Vagina (tissue), 2 donors: Measurements from ENCODE around the gene PLEKHS1. TPM values are rescaled to one million over a fixed set of nuclear protein-coding genes. Genes with fewer than 3 reads are reported as not detected.
A peak's percentile ranks its signal among the peaks of the same experiment; 100 is the strongest.

Source experiments
- DNase-seq, 2 donors: peaks; one replicate each; pipeline ENCODE4 v3.0.0-alpha.2; 2017; ENCODE audit errors: extremely low spot score in 2 of 2
- H3K27ac ChIP-seq: fragments of 200-600 bp; sonication (generic); one replicate; pipeline ENCODE4 v1.5.1; 2019
- H3K27me3 ChIP-seq: fragments of 200-600 bp; sonication (generic); one replicate; pipeline ENCODE4 v1.5.1; 2019
- H3K36me3 ChIP-seq, 2 donors: fragments of 200-600 bp; sonication (generic); one replicate each; pipeline ENCODE4 v1.5.1; 2017 to 2019
- H3K4me1 ChIP-seq: fragments of 200-600 bp; sonication (generic); one replicate; pipeline ENCODE4 v1.5.1; 2019
- H3K4me3 ChIP-seq, 2 donors: fragments of 200-600 bp; sonication (generic); 1 replicate in 1 of 2; 2 replicates in 1 of 2; pipeline ENCODE4 v1.5.1; 2016 to 2019
- H3K9me3 ChIP-seq: fragments of 200-600 bp; sonication (generic); one replicate; pipeline ENCODE4 v1.5.1; 2019
- POLR2A ChIP-seq, 2 donors: fragments of 450-650 bp; IDR thresholded peaks; one replicate each; pipeline ENCODE4 v1.6.1; 2017; ENCODE audit warnings: antibody characterized with exemption in 2 of 2, mild to moderate bottlenecking in 2 of 2, moderate library complexity in 2 of 2
- POLR2AphosphoS5 ChIP-seq, 2 donors: sonication (generic); formaldehyde crosslinking; IDR thresholded peaks; one replicate each; pipeline ENCODE4 v1.9.0; 2017; ENCODE audit warnings: antibody characterized with exemption in 2 of 2, mild to moderate bottlenecking in 2 of 2, low read depth in 1 of 2; ENCODE audit not compliant: insufficient read depth in 1 of 2
- intact Hi-C: fragments of 100-400 bp; cut with DNase I; formaldehyde crosslinking; loops from one replicate; pipeline ENCODE4 v1.15.1; 2023
- total RNA-seq: library from RNA; depleted of rRNA; stranded (reverse); fragments of >200 nt; gene quantifications from one replicate; pipeline ENCODE4 v1.2.3, GENCODE V29; 2016
- TF ChIP-seq, protein P1 (sequence below), 3 experiments: fragments of 450-650 bp in 2 of 3; fragments of 200-600 bp in 1 of 3; sonication (generic) in 1 of 3; IDR thresholded peaks; one replicate each; pipeline ENCODE4 v1.5.1; 2017 to 2019; ENCODE audit warnings: antibody characterized with exemption in 3 of 3, mild to moderate bottlenecking in 2 of 3, moderate library complexity in 2 of 3

The PLEKHS1 gene
- total RNA-seq, 1 donor from 2014 or later = not detected

DNA sequence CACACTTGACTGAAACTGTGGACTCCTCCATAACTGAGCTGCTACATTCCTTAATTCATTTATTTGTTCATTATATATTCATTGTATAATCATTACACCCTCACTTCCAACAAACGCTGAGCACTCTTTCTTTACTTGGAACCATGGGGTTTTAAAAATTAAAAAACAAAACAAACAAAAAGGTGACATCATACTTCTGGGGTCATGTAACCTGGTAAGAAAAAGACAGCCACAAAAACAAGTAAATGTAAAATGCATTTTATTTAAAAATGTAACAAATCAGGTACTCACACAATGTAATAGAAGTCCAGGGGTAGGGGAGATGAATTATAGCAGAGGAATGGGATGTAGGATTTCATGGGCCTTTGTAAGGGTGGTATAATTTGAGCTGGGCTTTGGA lies 25.1 kb downstream of the PLEKHS1 start:
- DNase-seq = no peak
- H3K27ac ChIP-seq = no peak overlapping the region
- no peak overlapping the region for H3K4me3 ChIP-seq
- TF ChIP-seq, protein P1, sequence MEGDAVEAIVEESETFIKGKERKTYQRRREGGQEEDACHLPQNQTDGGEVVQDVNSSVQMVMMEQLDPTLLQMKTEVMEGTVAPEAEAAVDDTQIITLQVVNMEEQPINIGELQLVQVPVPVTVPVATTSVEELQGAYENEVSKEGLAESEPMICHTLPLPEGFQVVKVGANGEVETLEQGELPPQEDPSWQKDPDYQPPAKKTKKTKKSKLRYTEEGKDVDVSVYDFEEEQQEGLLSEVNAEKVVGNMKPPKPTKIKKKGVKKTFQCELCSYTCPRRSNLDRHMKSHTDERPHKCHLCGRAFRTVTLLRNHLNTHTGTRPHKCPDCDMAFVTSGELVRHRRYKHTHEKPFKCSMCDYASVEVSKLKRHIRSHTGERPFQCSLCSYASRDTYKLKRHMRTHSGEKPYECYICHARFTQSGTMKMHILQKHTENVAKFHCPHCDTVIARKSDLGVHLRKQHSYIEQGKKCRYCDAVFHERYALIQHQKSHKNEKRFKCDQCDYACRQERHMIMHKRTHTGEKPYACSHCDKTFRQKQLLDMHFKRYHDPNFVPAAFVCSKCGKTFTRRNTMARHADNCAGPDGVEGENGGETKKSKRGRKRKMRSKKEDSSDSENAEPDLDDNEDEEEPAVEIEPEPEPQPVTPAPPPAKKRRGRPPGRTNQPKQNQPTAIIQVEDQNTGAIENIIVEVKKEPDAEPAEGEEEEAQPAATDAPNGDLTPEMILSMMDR (IDR thresholded peaks at IDR 0.05) = no peak
- TF ChIP-seq POLR2A (IDR thresholded peaks at IDR 0.05) (no peak), POLR2AphosphoS5 (IDR thresholded peaks at IDR 0.05; ENCODE audit: insufficient read depth in 1 of 2, low read depth in 1 of 2) (no peak)
- no peaks in the 10 kb centered on the region for H3K27me3 ChIP-seq
- H3K36me3 ChIP-seq = no peaks in the 10 kb centered on the region
- intact Hi-C loops = no loop called here
- no peaks in the 10 kb centered on the region for H3K9me3 ChIP-seq
- H3K4me1 ChIP-seq = no peaks in the 10 kb centered on the region

- intact Hi-C loops = no loop called here
- H3K27me3 ChIP-seq = no peaks in the 10 kb centered on the region
- no peak for TF ChIP-seq POLR2A (IDR thresholded peaks at IDR 0.05)
Observed at GRCh38 chr10:113780681-113781250, 29.3 kb downstream of the PLEKHS1 start.

DNA sequence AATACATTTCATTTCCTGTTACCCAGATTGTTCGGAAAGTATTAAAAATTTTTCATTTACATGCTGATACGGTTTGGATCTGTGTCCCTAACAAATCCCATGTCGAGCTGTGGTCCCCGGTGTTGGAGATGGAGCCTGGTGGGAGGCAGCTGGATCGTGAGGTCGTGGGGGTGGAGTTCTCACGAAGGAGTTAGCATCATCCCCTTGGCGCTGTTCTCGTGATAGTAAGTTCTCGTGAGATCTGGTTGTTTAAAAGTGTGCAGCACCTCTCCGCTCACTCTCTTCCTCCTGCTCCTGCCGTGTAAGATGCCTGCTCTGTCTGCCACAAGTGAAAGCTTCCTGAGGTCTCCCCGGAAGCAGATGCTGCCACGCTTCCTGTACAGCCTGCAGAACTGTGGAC lies 30.9 kb downstream of the PLEKHS1 start:
- Histone ChIP-seq H3K36me3 (no peaks in the 10 kb centered on the region), H3K4me1 (no peaks in the 10 kb centered on the region), H3K4me3 (no peak overlapping the region), H3K27ac (no peak overlapping the region), H3K9me3 (no peaks in the 10 kb centered on the region), H3K27me3 (no peaks in the 10 kb centered on the region)
- TF ChIP-seq POLR2A (IDR thresholded peaks at IDR 0.05) = no peak
- TF ChIP-seq, protein P1 (IDR thresholded peaks at IDR 0.05) = no peak
- TF ChIP-seq POLR2AphosphoS5 (IDR thresholded peaks at IDR 0.05; ENCODE audit: insufficient read depth in 1 of 2, low read depth in 1 of 2) = no peak
- DNase-seq = no peak
- intact Hi-C loops = no loop called here

More at GRCh38 chr10:113780681-113781250, 29.3 kb downstream of the PLEKHS1 start:
- H3K27ac ChIP-seq = no peak overlapping the region
- H3K4me1 ChIP-seq = no peaks in the 10 kb centered on the region
- no peaks in the 10 kb centered on the region for H3K9me3 ChIP-seq
- H3K4me3 ChIP-seq = no peak overlapping the region
- no peak for DNase-seq
- H3K36me3 ChIP-seq = no peaks in the 10 kb centered on the region

- no peaks in the 10 kb centered on the region for H3K9me3 ChIP-seq
- no peak overlapping the region for H3K4me3 ChIP-seq
- H3K27ac ChIP-seq = no peak overlapping the region
- H3K4me1 ChIP-seq = no peaks in the 10 kb centered on the region
- H3K36me3 ChIP-seq = no peaks in the 10 kb centered on the region
- no peak for DNase-seq
- H3K27me3 ChIP-seq = no peaks in the 10 kb centered on the region
- TF ChIP-seq POLR2A (IDR thresholded peaks at IDR 0.05) (no peak), POLR2AphosphoS5 (IDR thresholded peaks at IDR 0.05; ENCODE audit: insufficient read depth in 1 of 2, low read depth in 1 of 2) (no peak)
- TF ChIP-seq, protein P1 (IDR thresholded peaks at IDR 0.05) = no peak
- intact Hi-C loops = no loop called here
Observed at GRCh38 chr10:113782986-113783704, 31.7 kb downstream of the PLEKHS1 start.

DNA sequence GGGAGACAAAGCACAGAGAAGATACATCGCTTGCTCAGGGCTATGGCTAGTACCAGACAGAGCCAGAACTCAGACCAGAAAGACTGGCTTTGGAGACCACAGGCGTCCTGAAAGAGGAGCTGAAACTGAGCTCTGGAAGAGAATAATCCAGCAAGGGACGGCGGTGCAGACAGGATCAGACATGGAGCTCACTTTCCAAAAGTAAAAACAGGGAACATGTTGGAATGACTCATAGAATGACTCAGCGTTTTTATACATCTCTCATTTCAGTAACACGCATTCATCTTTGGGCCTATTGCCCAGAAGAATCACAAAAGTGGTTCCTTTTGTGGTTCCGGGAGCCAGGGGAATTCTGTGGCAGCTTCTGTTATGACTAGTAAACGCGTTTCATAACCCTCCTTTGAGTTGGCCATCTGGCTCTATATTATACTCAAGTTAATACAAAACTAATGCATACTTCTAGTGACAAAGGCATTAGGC lies 37.2 kb downstream of the PLEKHS1 start:
- no peak overlapping the region for H3K4me3 ChIP-seq
- DNase-seq = no peak

More for the DNA sequence above, 37.2 kb downstream of the PLEKHS1 start:
- Histone ChIP-seq H3K27me3 (no peaks in the 10 kb centered on the region), H3K27ac (peak overlapping the region; percentile 28), H3K36me3 (no peaks in the 10 kb centered on the region), H3K4me1 (no peaks in the 10 kb centered on the region), H3K9me3 (no peaks in the 10 kb centered on the region)
- intact Hi-C loops = no loop called here
- TF ChIP-seq, protein P1 (IDR thresholded peaks at IDR 0.05) = no peak
- no peak for TF ChIP-seq POLR2A (IDR thresholded peaks at IDR 0.05)
- peak in 1 of 2 donors; percentile 77 for TF ChIP-seq POLR2AphosphoS5 (IDR thresholded peaks at IDR 0.05; ENCODE audit: insufficient read depth in 1 of 2, low read depth in 1 of 2)
